Measurements from ENCODE around the gene ABLIM2.

DNA sequence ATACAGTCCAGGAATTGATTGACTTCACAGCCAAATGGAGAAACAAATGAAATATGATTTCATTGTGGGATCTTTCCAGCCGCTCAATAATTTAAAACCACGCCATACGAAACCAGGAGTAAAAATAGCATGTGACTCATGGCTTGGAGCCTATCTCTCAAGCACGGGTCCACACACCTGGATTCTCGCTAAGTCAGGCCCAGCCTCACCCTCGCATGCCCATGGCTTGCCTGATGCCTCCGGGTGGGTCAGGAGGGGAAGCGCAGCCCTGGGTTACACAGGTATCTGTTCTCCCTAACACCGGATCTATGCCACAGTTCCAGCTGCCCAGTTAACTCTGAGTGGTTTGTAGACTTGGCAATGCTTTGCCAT, 5.6 kb upstream of the ABLIM2 start:
- TF ChIP-seq, protein P1, sequence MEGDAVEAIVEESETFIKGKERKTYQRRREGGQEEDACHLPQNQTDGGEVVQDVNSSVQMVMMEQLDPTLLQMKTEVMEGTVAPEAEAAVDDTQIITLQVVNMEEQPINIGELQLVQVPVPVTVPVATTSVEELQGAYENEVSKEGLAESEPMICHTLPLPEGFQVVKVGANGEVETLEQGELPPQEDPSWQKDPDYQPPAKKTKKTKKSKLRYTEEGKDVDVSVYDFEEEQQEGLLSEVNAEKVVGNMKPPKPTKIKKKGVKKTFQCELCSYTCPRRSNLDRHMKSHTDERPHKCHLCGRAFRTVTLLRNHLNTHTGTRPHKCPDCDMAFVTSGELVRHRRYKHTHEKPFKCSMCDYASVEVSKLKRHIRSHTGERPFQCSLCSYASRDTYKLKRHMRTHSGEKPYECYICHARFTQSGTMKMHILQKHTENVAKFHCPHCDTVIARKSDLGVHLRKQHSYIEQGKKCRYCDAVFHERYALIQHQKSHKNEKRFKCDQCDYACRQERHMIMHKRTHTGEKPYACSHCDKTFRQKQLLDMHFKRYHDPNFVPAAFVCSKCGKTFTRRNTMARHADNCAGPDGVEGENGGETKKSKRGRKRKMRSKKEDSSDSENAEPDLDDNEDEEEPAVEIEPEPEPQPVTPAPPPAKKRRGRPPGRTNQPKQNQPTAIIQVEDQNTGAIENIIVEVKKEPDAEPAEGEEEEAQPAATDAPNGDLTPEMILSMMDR (IDR thresholded peaks at IDR 0.05) = no peak
- no peak for TF ChIP-seq POLR2A (IDR thresholded peaks at IDR 0.05)
